VCaP (cell line): Measurements from ENCODE around the gene TCF7L1.

Source experiments
- H3K27ac ChIP-seq: fragments of 450-650 bp; 2 replicates; pipeline ENCODE4 v1.5.1; 2017
- TF ChIP-seq, protein P1 (sequence below): fragments of 450-650 bp; conservative IDR thresholded peaks from 2 replicates; pipeline ENCODE4 v1.5.1; 2017; ENCODE audit warnings: mild to moderate bottlenecking, moderate library complexity

Gene TCF7L1

DNA sequence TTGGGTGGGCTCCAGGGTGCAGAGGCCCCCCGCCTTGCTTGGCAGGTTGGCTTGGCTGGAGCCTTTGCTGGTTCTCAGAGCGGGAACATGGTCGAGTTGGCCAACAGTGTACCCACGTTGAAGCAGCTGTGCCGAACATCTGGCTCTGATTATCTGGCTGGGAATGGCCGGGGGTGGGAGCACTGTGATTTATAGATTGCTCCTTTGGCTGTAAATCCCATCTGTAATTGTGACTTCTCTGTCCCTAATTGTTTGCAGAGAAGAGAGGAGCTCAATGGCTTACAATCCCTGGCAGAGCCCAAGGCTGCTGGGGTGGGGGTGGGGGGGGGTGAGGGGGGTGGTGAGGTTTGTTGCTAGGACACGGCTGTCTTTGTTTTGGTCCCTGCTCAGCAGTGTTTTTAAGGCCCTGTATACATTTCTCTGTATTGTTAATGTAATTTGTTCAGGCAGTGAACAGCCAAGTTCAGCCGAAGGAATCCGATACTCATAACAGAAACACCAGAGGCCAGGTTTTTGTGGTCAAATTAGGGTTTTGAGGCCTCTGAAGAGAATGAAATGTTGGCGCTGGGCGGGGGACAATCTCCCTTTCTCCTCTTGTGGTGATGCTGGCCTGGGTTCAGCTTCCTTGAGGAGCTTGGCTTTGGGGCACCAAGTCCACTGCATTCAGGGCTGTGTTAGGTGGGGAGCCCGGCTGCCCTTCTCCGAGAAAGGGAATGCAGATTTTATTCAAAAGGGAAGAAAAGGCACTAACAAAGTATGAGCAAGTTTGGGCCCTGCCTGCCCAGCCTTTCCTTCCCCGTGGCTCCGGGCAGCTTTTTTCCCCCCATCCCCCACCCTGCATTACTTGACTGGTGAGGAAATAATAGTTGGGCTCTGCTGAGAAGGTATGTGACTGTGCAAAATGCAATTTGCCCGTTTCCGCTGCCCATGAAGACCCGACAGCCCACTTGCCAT is 82.5 kb downstream of the TCF7L1 start:
- H3K27ac ChIP-seq: 0 out of 2 replicates have a peak overlapping the region, but pooled peaks have one; percentile 18

GRCh38 chr2:85216927-85217326 is 83.7 kb downstream of the TCF7L1 start:
- no peak overlapping the region for H3K27ac ChIP-seq
- TF ChIP-seq, protein P1, sequence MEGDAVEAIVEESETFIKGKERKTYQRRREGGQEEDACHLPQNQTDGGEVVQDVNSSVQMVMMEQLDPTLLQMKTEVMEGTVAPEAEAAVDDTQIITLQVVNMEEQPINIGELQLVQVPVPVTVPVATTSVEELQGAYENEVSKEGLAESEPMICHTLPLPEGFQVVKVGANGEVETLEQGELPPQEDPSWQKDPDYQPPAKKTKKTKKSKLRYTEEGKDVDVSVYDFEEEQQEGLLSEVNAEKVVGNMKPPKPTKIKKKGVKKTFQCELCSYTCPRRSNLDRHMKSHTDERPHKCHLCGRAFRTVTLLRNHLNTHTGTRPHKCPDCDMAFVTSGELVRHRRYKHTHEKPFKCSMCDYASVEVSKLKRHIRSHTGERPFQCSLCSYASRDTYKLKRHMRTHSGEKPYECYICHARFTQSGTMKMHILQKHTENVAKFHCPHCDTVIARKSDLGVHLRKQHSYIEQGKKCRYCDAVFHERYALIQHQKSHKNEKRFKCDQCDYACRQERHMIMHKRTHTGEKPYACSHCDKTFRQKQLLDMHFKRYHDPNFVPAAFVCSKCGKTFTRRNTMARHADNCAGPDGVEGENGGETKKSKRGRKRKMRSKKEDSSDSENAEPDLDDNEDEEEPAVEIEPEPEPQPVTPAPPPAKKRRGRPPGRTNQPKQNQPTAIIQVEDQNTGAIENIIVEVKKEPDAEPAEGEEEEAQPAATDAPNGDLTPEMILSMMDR: no peak

More for the DNA sequence above, 82.5 kb downstream of the TCF7L1 start:
- TF ChIP-seq, protein P1: peak; percentile 24; the same call in 1 of the 2 replicates

DNA sequence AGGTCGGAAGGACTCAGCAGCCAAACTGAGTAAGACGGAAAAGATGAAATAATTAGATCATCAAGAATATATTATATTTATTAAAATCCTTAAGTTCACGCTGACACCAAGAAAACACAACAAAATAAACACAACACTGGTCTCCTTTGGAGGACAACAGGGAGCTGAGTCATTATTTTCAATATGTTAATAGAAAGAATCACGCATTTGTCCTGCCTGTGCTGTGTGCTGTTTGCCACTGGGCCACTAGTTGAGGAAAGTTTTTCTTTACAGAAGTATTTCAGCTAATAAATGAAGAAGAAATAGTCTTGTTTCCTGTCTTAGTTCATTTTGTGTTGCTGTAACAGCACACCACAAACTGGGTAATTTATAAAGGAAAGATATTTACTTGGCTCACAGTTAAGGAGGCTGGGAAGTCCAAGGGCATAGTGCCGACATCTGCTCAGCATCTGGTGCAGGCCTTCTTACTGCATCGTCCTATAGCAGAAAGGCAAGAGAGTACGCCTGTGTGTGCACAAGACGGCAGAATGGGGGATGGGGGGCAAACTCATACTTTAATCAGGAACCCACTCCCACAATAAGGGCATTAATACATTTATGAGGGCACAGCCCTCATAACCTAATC is 88.0 kb downstream of the TCF7L1 start:
- TF ChIP-seq, protein P1: no peak
- no peak overlapping the region for H3K27ac ChIP-seq

GRCh38 chr2:85222792-85223191 is 89.6 kb downstream of the TCF7L1 start:
- TF ChIP-seq, protein P1: no peak
- H3K27ac ChIP-seq: no peak overlapping the region

DNA sequence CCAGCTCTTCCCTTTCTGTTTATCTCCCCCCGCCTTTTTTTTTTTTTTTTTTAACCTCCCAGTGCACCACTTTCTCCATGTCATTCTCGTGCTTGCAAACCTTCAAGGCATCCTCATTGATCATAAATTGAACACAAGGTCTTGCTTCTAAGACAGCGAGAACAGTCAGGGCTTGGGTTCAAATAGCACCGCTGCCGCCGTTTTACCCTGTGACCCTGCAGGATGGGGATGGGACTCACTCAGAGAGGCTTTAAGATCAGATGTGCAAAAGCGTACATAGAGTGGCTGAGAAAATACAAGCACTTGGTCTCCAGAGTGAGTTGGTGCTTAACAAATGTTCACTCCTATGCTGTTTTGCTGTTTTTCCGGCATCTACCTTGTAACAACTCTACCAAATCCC is 93.6 kb downstream of the TCF7L1 start:
- TF ChIP-seq, protein P1: no peak
- no peak overlapping the region for H3K27ac ChIP-seq

DNA sequence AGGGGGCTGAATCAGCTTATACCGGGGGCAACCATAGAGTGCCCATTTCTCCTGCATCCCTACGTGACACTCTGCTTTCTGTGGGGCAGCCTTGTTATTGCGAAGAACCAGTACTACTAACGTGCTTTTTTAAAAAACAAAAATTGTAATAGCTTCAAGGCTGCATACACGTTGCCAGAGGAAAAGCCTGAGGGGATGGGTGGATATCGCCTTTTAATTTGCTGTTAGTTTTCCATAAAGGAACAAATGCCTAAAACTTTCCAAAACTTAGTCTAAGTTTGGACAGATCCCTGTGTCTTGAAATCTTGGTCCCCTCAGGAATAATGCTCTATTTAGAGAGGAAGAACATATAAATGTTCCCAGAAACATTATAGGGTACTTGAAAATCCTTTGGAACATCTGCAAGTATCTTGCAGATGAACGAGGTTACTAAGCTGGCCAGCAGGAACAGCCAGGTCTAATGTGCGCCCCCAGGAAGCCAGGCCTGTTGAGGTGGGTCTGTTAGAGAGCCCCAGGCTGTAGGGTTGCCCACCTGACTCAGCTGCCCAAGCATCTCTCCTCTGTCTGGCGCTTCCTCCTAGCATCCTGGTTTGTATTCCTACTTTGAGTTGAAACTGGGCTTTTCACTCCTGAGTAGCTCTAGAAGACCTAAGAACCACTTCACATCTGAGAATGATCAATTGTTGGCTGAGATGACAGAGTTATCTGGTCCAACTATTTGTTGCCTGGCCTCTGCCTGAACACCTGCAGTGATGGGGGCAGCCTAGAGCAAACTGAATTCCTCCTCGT is 97.7 kb downstream of the TCF7L1 start:
- TF ChIP-seq, protein P1: no peak
- no peak overlapping the region for H3K27ac ChIP-seq

DNA sequence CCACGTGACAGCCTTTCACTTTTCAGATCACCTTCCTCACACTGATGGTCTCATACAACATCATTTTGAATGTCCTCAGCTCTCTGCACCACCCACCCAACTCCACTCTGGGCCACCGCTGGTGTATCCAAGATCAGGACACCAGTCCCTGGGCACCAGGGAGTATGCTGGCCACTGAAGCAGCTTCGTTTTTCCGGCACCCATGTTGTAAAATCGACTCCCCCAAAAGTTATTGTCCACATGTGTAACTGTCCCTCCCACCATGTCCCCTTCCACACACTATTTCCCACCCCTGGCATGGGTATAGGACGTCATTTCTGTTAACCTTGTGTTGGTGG is 98.2 kb downstream of the TCF7L1 start:
- no peak overlapping the region for H3K27ac ChIP-seq
- TF ChIP-seq, protein P1: no peak
